NCI-H1092 (cell line): ENCODE results near the gene SPDYE6.
"Not testable (repeated sequence)": the region's sequence is repeated elsewhere in the genome, so short reads cannot be mapped to it uniquely, and the experiment has no call there.

Source experiments
- DNase-seq: peaks from one replicate; lab custom pipeline; 2025; lab: John Stamatoyannopoulos, UW

The SPDYE6 gene

GRCh38 chr7:102363549-102364393 lies 7.5 kb upstream of the SPDYE6 start:
- DNase-seq = peak; percentile 97

- DNase-seq = not testable (repeated sequence)
These were observed 9.3 kb downstream of the SPDYE6 start for GRCh38 chr7:102346983-102347382.

- DNase-seq = not testable (repeated sequence)
These were observed 15.5 kb downstream of the SPDYE6 start for GRCh38 chr7:102340599-102341368.

DNA sequence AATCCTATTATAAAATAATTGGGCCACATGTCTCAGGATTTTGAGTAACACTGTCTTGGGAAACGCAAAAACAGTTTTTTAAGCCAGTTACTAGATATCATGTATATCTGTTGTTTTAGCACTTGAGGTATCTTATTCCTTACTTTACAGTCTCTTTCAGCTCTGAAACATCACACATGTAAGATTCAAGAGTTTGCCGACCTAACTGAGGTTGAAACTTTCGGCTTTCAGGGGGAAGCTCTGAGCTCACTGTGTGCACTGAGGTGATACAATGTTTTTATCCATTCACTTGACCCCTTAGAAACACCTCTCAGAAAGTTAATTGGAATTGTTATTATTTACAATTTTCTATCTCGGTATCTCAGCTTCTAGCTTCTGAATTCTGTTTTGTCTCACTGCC lies 18.8 kb downstream of the SPDYE6 start:
- not testable (repeated sequence) for DNase-seq

GRCh38 chr7:102337002-102337401 lies 19.2 kb downstream of the SPDYE6 start:
- DNase-seq = not testable (repeated sequence)

DNA sequence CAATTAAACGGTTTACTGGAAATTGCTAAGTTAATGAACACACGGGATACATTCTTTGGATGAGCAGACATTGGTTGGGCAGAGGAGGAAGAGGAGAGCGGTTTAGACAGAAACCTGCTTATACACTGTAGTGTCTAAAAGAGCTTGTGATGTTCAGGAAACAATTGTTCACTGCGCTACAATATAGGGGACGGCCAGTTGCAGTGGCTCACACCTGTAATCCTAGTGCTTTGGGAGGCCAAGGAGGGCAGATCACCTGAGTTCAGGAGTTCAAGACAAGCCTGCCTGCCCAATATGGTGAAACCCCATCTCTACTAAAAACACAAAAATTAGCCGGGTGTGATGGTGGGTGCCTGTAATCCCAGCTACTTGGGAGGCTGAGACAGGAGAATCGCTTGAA lies 20.7 kb downstream of the SPDYE6 start:
- not testable (repeated sequence) for DNase-seq

DNA sequence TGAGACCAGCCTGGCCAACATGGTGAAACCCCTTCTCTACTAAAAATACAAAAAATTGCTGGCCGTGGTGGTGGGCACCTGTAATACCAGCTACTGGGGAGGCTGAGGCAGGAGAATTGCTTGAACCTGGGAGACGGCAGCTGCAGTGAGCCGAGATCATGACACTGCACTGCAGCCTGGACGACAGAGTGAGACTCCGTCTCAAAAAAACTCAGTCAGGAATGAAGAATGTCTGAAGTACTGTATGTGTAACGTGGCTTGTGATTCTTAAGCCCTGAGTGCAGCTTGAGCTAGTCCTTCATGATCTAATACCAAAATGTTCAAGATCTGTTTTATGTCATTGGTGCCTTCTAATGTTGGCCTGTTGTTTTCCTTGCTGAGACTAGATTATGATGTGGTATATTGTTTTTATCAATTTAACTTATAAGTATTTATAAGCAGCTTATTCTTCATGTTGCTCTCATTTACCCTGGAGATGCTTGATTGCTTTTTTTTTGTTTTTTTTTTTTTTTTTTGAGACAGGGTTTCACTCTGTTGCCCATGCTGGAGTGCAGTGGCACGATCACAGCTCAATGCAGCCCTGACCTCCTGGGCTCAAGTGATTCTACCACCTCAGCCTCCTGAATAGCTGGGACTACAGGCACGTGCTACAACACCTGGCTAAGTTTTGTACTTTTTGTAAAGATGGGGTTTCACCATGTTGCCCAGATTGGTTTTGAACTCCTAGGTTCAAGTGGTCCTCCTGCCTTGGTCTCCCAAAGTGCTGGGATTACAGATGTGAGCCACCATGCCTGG lies 25.4 kb downstream of the SPDYE6 start:
- DNase-seq = not testable (repeated sequence)

DNA sequence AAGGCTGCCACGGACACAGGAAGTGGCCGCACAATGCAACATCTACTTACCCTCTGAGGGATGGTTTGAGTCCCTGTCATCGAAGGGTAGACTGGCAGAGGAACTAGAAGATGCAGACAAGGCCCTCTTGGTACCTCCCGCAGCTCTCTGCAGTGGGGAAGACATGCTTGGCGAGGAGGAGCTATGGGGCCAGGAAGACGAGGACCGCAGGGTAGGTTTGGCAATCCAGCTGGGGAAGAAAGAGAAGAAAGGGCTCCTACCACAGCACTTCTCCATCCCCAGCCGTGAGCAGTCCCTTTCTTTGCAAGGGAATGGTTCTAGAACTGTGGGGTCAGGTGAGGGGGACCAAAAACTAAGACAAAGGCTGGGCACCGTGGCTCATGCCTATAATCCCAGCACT lies 26.9 kb downstream of the SPDYE6 start:
- DNase-seq = not testable (repeated sequence)

DNA sequence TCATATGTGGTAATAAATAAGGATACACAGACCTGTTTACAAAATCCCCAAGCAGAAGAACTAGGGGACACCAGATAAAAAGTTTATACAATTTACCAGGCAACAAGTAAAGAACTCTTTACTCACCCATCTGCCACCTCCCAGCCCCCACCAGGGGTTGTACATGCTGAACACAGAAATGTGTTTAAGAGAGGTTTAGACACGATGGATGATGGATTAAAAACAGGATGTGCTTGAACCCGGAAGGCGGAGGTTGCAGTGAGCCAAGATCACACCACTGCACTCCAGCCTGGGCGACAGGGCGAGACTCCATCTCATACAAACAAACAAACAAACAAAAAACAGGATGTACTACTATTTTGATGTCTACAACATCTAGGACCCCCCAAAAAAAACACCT lies 27.4 kb downstream of the SPDYE6 start:
- not testable (repeated sequence) for DNase-seq

DNA sequence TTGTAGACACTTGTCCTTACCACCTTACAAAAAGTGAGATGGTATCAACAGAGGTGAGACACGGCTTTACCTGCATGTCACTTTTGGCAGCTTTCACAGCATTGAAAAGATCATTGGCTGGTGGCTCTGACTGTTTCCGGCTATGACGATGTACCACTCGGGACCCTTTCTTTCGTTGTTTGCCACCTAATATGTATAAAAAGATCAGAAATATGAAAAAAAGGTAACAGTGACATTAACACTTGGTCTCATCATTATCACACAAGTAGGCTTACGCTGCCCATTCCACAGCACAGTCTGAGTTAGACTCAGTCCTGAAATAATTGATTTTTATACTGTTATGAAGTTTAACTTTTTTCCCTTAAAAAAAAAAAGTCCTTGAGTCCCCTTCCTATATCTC lies 29.1 kb downstream of the SPDYE6 start:
- not testable (repeated sequence) for DNase-seq

GRCh38 chr7:102326157-102326889 lies 29.9 kb downstream of the SPDYE6 start:
- no peak for DNase-seq

- DNase-seq = not testable (repeated sequence)
These were observed 31.1 kb downstream of the SPDYE6 start for GRCh38 chr7:102325106-102325505.

DNA sequence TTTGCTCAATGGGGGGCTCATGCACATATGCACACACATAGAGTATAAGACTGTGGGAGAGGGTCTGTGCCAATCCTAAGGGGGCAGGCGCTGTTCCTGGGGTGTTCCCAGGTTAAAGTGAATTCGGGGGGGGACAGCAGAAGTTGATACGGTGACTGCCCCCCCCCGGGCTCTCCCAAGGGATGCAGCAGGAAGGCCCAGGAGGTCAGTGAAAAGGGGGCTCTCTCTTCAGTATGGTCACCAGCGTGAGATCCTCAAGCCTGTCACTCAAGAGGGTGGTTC lies 32.4 kb downstream of the SPDYE6 start:
- DNase-seq = no peak

- no peak for DNase-seq
These were observed 34.0 kb downstream of the SPDYE6 start for GRCh38 chr7:102322202-102322715.

GRCh38 chr7:102321351-102322201 lies 34.7 kb downstream of the SPDYE6 start:
- no peak for DNase-seq

- DNase-seq = no peak
These were observed 35.5 kb downstream of the SPDYE6 start for GRCh38 chr7:102320601-102321350.

GRCh38 chr7:102320181-102320580 lies 36.1 kb downstream of the SPDYE6 start:
- DNase-seq = no peak

DNA sequence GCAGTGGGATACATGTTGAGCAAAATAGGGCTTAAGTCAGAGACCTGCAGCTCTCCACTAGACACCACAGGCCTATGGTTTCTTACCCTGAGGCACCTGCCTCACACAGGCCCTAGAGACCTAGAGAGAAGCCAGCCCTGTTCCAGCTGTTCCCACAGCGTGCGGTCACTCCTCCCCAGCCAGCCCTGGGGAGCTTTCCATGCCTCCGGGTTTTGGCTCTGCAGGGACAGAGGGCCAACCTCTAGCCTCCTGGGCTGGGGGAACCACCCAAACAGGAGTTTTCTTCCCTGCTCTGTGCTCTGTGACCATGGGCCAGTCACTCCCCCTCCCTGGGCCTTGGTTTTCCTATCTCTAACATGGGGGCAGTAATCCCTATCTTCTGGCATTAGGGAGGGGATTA lies 36.6 kb downstream of the SPDYE6 start:
- no peak for DNase-seq

DNA sequence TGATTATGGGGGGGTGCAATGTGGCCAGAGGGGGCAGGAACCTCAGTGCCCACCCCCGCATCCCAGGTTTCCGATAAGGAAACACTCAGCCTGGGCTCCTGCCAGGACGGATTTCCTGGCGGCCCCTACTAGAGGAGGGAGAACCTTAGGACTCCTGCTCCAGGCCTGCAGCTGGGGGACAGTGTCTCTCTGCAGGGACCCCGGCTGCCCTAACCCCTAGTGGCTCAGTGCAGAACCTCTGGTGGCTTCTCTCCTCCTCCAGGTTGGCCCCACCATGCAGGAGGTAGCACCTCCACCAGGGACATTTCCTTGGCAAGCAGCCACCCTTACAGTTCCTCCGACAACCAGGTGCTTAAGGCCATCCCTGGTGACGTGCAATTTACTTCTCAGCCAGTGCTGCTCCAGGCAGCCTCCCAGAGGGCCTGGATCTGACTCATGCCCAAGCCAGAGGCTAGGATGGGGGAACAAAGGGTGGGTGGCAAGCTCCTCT lies 37.7 kb downstream of the SPDYE6 start:
- no peak for DNase-seq
